WTC11 (cell line): ENCODE data around the gene RAB35.

Experiments
- ATF1 ChIP-seq: sonication (generic); formaldehyde crosslinking; IDR thresholded peaks from 2 replicates; pipeline ENCODE4 v1.8.1; 2023; ENCODE audit warnings: mild to moderate bottlenecking, moderate library complexity, missing genetic modification reagents
- ATF2 ChIP-seq: sonication (generic); formaldehyde crosslinking; IDR thresholded peaks from 2 replicates; pipeline ENCODE4 v1.8.1; 2022; ENCODE audit warnings: low read depth, missing genetic modification reagents, borderline replicate concordance
- TEAD4 ChIP-seq: sonication (generic); formaldehyde crosslinking; IDR thresholded peaks from 2 replicates; pipeline ENCODE4 v1.8.0; 2022; ENCODE audit warnings: mild to moderate bottlenecking, missing genetic modification reagents

- TF ChIP-seq TEAD4 (CRISPR knock-in tag) (no peak), ATF2 (no peak), ATF1 (CRISPR knock-in tag) (no peak)
Observed at GRCh38 chr12:120144215-120144614, 27.7 kb upstream of the RAB35 start.
